ENCODE measurements around the gene THOC6. TPM values are rescaled to one million over a fixed set of nuclear protein-coding genes. Genes with fewer than 3 reads are reported as not detected.

The THOC6 gene
- total RNA-seq, 2 donors from 2014 or later = 45.8 to 52.4 TPM

- TF ChIP-seq, protein P1, sequence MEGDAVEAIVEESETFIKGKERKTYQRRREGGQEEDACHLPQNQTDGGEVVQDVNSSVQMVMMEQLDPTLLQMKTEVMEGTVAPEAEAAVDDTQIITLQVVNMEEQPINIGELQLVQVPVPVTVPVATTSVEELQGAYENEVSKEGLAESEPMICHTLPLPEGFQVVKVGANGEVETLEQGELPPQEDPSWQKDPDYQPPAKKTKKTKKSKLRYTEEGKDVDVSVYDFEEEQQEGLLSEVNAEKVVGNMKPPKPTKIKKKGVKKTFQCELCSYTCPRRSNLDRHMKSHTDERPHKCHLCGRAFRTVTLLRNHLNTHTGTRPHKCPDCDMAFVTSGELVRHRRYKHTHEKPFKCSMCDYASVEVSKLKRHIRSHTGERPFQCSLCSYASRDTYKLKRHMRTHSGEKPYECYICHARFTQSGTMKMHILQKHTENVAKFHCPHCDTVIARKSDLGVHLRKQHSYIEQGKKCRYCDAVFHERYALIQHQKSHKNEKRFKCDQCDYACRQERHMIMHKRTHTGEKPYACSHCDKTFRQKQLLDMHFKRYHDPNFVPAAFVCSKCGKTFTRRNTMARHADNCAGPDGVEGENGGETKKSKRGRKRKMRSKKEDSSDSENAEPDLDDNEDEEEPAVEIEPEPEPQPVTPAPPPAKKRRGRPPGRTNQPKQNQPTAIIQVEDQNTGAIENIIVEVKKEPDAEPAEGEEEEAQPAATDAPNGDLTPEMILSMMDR (conservative IDR thresholded peaks at IDR 0.05) = no peak
- no peaks in the 10 kb centered on the region for H3K9me3 ChIP-seq (ENCODE audit: control insufficient read depth, low read length)
- H3K27ac ChIP-seq (ENCODE audit: low read depth, low read length) = no peak overlapping the region
- peaks cover 14% of the 10 kb centered on the region for H3K27me3 Mint-ChIP-seq (ENCODE audit: insufficient read depth)
- H3K4me3 Mint-ChIP-seq = no peak overlapping the region
- 90% methylated on average over 4 to 6 of the region's 6 CpGs for WGBS, 2 experiments (ENCODE audit: insufficient coverage in 1 of 2, insufficient read length in 1 of 2)
- DNase-seq = no peak
- no peaks in the 10 kb centered on the region for H3K36me3 ChIP-seq (ENCODE audit: control insufficient read depth, insufficient read depth, low read length)
- no peaks in the 10 kb centered on the region for H3K4me1 ChIP-seq (ENCODE audit: control insufficient read depth, insufficient read depth, low read length)
- H3K27ac Mint-ChIP-seq = no peak overlapping the region
- H3K9ac ChIP-seq (ENCODE audit: extremely low read depth, low read length, poor library complexity, severe bottlenecking) = no peak overlapping the region
- H3K27me3 ChIP-seq (ENCODE audit: control insufficient read depth, insufficient read depth, low read length, poor library complexity, severe bottlenecking) = peaks cover 4% of the 10 kb centered on the region
- H3K36me3 Mint-ChIP-seq (ENCODE audit: low read depth) = no peaks in the 10 kb centered on the region
- no peaks in the 10 kb centered on the region for H3K9me3 Mint-ChIP-seq
- no peak overlapping the region for H3K4me3 ChIP-seq (ENCODE audit: low read length)
- peaks cover 7% of the 10 kb centered on the region for H3K4me1 Mint-ChIP-seq
These were observed 38.7 kb downstream of the THOC6 start for GRCh38 chr16:3062553-3062952.

DNA sequence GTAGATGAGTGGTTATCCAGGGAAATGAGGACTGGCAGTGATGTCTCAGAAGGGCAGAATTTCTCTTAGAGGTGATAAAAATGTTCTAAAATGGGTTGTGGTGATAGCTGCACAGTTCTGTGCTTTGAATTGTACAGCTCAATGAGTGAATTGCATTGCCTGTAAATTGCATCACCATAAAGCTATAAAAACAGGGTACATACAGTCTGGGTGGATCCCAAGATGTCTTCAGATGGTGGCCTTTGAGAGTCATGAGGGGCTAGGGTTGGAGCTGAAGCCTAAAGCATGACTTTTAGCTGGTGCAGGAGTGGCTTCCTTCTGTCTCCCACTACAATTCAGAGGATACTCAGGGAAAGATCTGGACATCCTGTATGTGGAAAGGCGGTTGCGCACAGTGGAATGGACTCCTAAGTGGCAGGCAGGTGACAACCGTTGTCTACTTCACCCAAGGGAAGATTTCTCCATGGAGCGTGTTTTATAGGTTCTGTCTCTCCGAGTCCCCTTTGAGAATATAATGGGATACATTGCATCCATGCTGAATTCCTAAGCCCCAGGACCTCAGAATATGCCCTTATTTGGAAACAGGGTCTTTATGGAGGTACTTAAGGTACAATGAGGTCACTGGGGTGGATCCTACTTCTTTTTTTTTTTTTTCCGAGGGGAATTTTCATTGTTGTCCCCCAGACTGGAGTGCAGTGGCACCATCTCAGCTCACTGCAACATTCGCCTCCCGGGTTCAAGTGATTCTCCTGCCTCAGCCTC lies 40.0 kb downstream of the THOC6 start:
- no peaks in the 10 kb centered on the region for H3K36me3 Mint-ChIP-seq (ENCODE audit: low read depth)
- peak overlapping the region; percentile 27 for H3K27ac Mint-ChIP-seq
- no peak for DNase-seq
- peaks cover 7% of the 10 kb centered on the region for H3K4me1 Mint-ChIP-seq
- H3K9ac ChIP-seq (ENCODE audit: extremely low read depth, low read length, poor library complexity, severe bottlenecking) = no peak overlapping the region
- H3K9me3 ChIP-seq (ENCODE audit: control insufficient read depth, low read length) = no peaks in the 10 kb centered on the region
- TF ChIP-seq, protein P1 (conservative IDR thresholded peaks at IDR 0.05) = no peak
- H3K4me3 ChIP-seq (ENCODE audit: low read length) = no peak overlapping the region
- no peaks in the 10 kb centered on the region for H3K36me3 ChIP-seq (ENCODE audit: control insufficient read depth, insufficient read depth, low read length)
- H3K4me3 Mint-ChIP-seq = no peak overlapping the region
- H3K4me1 ChIP-seq (ENCODE audit: control insufficient read depth, insufficient read depth, low read length) = no peaks in the 10 kb centered on the region
- peaks cover 9% of the 10 kb centered on the region for H3K27me3 Mint-ChIP-seq (ENCODE audit: insufficient read depth)
- H3K27me3 ChIP-seq (ENCODE audit: control insufficient read depth, insufficient read depth, low read length, poor library complexity, severe bottlenecking) = peaks cover 4% of the 10 kb centered on the region
- no peaks in the 10 kb centered on the region for H3K9me3 Mint-ChIP-seq
- WGBS, 2 experiments (ENCODE audit: insufficient coverage in 1 of 2, insufficient read length in 1 of 2) = 92 to 94% methylated on average over 7 to 8 of the region's 8 CpGs
- H3K27ac ChIP-seq (ENCODE audit: low read depth, low read length) = no peak overlapping the region

GRCh38 chr16:3065069-3065741 lies 41.4 kb downstream of the THOC6 start, which contains the start of gene IL32:
Gene IL32 (plus strand): TSS chr16:3065640. CDS start chr16:3065812, 172 bp downstream.
- Histone ChIP-seq H3K27me3 (ENCODE audit: control insufficient read depth, insufficient read depth, low read length, poor library complexity, severe bottlenecking) (peaks cover under 1% of the 10 kb centered on the region), H3K9ac (ENCODE audit: extremely low read depth, low read length, poor library complexity, severe bottlenecking) (no peak within 1 kb of the TSS), H3K4me1 (ENCODE audit: control insufficient read depth, insufficient read depth, low read length) (no peaks in the 10 kb centered on the region), H3K27ac (ENCODE audit: low read depth, low read length) (no peak within 1 kb of the TSS), H3K4me3 (ENCODE audit: low read length) (no peak within 1 kb of the TSS), H3K9me3 (ENCODE audit: control insufficient read depth, low read length) (no peaks in the 10 kb centered on the region), H3K36me3 (ENCODE audit: control insufficient read depth, insufficient read depth, low read length) (no peaks in the 10 kb centered on the region)
- TF ChIP-seq, protein P1 (conservative IDR thresholded peaks at IDR 0.05) = no peak
- no peak for DNase-seq
- no peaks in the 10 kb centered on the region for H3K4me1 Mint-ChIP-seq
- no peaks in the 10 kb centered on the region for H3K36me3 Mint-ChIP-seq (ENCODE audit: low read depth)
- H3K27me3 Mint-ChIP-seq (ENCODE audit: insufficient read depth) = peaks cover 6% of the 10 kb centered on the region
- 84 to 89% methylated on average over 10 to 13 of the region's 13 CpGs for WGBS, 2 experiments (ENCODE audit: insufficient coverage in 1 of 2, insufficient read length in 1 of 2)
- H3K9me3 Mint-ChIP-seq = no peaks in the 10 kb centered on the region
- no peak within 1 kb of the TSS for H3K27ac Mint-ChIP-seq
- no peak within 1 kb of the TSS for H3K4me3 Mint-ChIP-seq

All from endodermal cell (in vitro differentiated cells).